Lower lobe of right lung (tissue), 2 donors: Measurements from ENCODE around the gene DNM3. TPM values are rescaled to one million over a fixed set of nuclear protein-coding genes. Genes with fewer than 3 reads are reported as not detected.

Experiments
- ATAC-seq, 2 donors: fragments of 200-7000 bp; cut with Tn5 transposase; one replicate each; pipeline ENCODE4 v1.9.1; 2020 to 2022; ENCODE audit warnings: mild to moderate bottlenecking in 2 of 2, moderate library complexity in 2 of 2
- DNase-seq: peaks from one replicate; pipeline ENCODE4 v3.0.0-alpha.2; 2020
- H3K27ac ChIP-seq: fragments of 200-600 bp; one replicate; pipeline ENCODE4 v1.8.0; 2022
- H3K27me3 ChIP-seq: fragments of 200-600 bp; one replicate; pipeline ENCODE4 v1.8.0; 2022; ENCODE audit warnings: low read depth
- H3K36me3 ChIP-seq: fragments of 200-600 bp; one replicate; pipeline ENCODE4 v1.8.0; 2022; ENCODE audit warnings: mild to moderate bottlenecking
- H3K4me1 ChIP-seq: fragments of 200-600 bp; one replicate; pipeline ENCODE4 v1.8.0; 2022
- H3K4me3 ChIP-seq: fragments of 200-600 bp; one replicate; pipeline ENCODE4 v1.8.0; 2022; ENCODE audit warnings: mild to moderate bottlenecking
- H3K9me3 ChIP-seq: fragments of 200-600 bp; one replicate; pipeline ENCODE4 v1.8.0; 2022
- intact Hi-C: fragments of 100-400 bp; cut with DNase I; formaldehyde crosslinking; loops from one replicate; pipeline ENCODE4 v1.11.0; 2022
- total RNA-seq: library from RNA; stranded (reverse); fragmentation: NEBNext Ultra II Directional; extraction: Animal tissue kit (Norgen Biotek cat#: 25700); gene quantifications from one replicate; pipeline ENCODE4 v1.2.1, GENCODE V29; 2021
- TF ChIP-seq, protein P1 (sequence below): fragments of 200-600 bp; IDR thresholded peaks from one replicate; pipeline ENCODE4 v1.8.0; 2022; ENCODE audit warnings: antibody characterized with exemption, mild to moderate bottlenecking
- donor health status: DM: no; HTN: yes; CAD: no; lungs with severe emphysema.

The DNM3 gene
- total RNA-seq, 1 donor from 2014 or later: 12.4 TPM

DNA sequence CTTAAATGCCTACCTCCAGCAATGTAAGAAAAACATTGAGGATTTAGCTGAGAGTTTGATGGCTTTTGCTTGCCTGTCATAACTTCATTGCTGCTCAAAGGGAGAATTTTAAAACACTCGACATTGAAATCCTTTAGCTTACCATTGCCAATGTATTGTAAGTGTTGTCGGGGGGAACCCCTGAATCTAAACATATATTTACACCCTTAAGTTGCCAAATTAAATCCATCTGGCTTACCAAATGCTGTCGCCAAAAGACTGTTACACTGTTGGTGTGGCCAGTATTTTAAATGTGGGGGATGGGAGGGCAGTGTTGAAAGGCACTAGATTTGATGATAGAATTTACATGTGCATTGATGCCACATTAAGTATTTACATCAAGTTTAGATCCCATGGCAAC is 554.3 kb downstream of the DNM3 start:
- peaks cover 26% of the 10 kb centered on the region for H3K4me1 ChIP-seq
- TF ChIP-seq, protein P1, sequence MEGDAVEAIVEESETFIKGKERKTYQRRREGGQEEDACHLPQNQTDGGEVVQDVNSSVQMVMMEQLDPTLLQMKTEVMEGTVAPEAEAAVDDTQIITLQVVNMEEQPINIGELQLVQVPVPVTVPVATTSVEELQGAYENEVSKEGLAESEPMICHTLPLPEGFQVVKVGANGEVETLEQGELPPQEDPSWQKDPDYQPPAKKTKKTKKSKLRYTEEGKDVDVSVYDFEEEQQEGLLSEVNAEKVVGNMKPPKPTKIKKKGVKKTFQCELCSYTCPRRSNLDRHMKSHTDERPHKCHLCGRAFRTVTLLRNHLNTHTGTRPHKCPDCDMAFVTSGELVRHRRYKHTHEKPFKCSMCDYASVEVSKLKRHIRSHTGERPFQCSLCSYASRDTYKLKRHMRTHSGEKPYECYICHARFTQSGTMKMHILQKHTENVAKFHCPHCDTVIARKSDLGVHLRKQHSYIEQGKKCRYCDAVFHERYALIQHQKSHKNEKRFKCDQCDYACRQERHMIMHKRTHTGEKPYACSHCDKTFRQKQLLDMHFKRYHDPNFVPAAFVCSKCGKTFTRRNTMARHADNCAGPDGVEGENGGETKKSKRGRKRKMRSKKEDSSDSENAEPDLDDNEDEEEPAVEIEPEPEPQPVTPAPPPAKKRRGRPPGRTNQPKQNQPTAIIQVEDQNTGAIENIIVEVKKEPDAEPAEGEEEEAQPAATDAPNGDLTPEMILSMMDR: no peak
- no peak for ATAC-seq
- intact Hi-C loops: no loop called here
- H3K36me3 ChIP-seq: no peaks in the 10 kb centered on the region
- no peaks in the 10 kb centered on the region for H3K27me3 ChIP-seq
- DNase-seq: no peak
- H3K9me3 ChIP-seq: no peaks in the 10 kb centered on the region
- no peak overlapping the region for H3K4me3 ChIP-seq
- no peak overlapping the region for H3K27ac ChIP-seq

DNA sequence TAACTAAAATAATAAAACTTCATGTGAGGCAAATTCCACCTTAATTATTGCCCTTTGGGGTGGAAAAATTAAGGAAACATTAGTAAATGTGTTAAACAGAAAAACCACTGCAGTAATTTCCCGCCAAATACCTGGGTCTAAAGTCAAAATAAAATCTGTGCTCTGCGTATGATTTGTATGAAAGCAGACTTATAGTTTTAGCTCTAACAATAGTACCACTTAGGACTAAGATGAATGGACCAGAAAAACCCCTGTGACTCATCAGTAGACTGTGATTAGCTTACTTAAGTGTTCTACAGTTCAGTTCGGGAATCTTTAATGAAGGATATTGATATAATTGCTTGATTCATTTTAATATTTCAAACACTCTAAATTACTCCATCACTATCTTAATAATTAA is 555.9 kb downstream of the DNM3 start:
- Histone ChIP-seq H3K4me1 (peaks cover 26% of the 10 kb centered on the region), H3K9me3 (no peaks in the 10 kb centered on the region), H3K36me3 (no peaks in the 10 kb centered on the region), H3K27ac (no peak overlapping the region), H3K27me3 (no peaks in the 10 kb centered on the region), H3K4me3 (no peak overlapping the region)
- TF ChIP-seq, protein P1: no peak
- intact Hi-C loops: no loop called here
- ATAC-seq (no peak), DNase-seq (no peak)

DNA sequence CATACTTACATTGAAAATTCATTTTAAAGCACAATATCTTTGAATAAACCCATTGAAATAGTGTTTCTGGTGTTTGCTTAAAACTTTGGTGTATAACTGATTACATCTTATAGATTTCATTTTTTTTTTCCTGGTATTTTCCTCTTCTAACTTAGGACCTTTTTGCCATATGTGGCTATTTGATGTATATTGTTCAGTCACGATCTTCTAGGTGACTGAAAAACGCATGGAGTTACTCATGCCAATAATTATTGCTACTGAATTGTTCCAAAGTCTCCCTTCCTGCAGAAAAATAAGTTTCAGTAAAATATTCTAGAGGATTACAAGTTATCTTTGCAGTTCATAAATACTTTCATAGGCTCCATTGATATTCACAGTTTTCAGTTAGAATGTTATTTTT is 556.3 kb downstream of the DNM3 start:
- Histone ChIP-seq H3K4me1 (peaks cover 26% of the 10 kb centered on the region), H3K27ac (no peak overlapping the region), H3K36me3 (no peaks in the 10 kb centered on the region), H3K27me3 (no peaks in the 10 kb centered on the region), H3K9me3 (no peaks in the 10 kb centered on the region), H3K4me3 (no peak overlapping the region)
- no peak for ATAC-seq
- DNase-seq: no peak
- TF ChIP-seq, protein P1: no peak
- intact Hi-C loops: no loop called here

DNA sequence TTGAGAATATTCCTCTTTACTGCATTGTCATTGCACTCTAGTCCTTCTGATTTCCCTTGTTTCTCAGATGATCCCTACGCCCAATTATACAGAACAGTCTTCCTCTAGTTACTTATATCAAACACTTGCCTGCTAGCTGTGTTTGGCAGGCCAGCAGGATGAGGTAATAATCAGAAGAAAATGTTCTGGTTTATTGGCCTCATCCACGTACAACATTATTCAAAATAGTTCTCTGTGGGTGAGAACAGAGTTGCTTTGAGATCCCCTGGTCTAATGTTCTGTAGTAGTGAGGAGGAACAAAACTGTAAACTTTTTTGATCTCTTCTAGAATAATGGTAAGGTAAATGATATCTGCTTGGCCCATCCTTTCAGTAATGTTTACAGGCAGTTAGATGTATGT is 556.9 kb downstream of the DNM3 start:
- H3K9me3 ChIP-seq: no peaks in the 10 kb centered on the region
- no peaks in the 10 kb centered on the region for H3K36me3 ChIP-seq
- no peaks in the 10 kb centered on the region for H3K27me3 ChIP-seq
- TF ChIP-seq, protein P1: no peak
- ATAC-seq (peak in 1 of 2 donors; percentile 31), DNase-seq (no peak)
- H3K4me1 ChIP-seq: peaks cover 26% of the 10 kb centered on the region
- intact Hi-C loops: no loop called here
- H3K27ac ChIP-seq: no peak overlapping the region
- H3K4me3 ChIP-seq: no peak overlapping the region

DNA sequence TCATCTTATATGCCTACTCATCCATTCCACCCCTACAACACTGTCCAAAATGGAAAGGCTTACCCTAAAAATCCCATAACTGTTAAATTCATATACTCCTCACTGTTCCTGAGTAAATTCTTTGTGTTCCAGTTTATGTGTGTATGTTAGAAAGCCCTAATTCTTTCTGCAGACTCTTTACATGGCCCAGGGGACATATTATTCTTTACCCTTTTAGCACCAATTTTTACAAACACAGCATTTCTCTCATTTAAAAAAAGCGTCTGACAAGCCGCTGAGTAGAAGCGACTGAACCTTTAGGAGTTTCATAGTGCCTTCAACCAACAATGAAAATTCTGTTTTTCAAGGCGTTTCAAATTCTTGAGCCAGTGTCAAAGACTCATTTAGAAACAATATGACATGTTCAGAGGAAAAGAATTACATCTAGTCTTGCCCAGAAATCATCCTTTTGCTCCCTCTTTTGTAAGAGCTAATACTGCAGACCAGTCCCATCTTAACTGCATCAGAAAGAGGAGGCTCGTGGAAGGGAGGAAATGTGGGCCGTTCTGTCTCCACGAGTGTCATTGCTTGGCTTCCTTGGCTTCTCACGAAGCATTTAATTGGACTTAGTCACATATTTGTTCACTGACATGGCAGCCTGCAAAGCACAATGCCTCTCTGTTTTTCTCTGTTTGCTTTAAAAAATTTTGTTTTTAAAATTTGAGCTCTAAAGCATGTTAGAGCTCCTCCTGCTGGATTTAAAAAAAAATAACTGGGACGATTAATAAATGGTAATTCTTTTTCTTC is 557.9 kb downstream of the DNM3 start:
- no peak overlapping the region for H3K4me3 ChIP-seq
- H3K9me3 ChIP-seq: no peaks in the 10 kb centered on the region
- peak overlapping the region; percentile 3 for H3K27ac ChIP-seq
- peaks cover 17% of the 10 kb centered on the region for H3K4me1 ChIP-seq
- ATAC-seq (peak; percentile 71 to 74), DNase-seq (no peak)
- H3K36me3 ChIP-seq: no peaks in the 10 kb centered on the region
- intact Hi-C loops: no loop called here
- TF ChIP-seq, protein P1: peak; percentile 66
- H3K27me3 ChIP-seq: no peaks in the 10 kb centered on the region
